Breast epithelium (tissue), 4 donors: ENCODE data around the gene GALNT10. TPM values are rescaled to one million over a fixed set of nuclear protein-coding genes. Genes with fewer than 3 reads are reported as not detected.

Experiments
- DNase-seq, 2 donors: peaks; one replicate each; pipeline ENCODE4 v3.0.0-alpha.2; 2019; ENCODE audit warnings: low spot score in 2 of 2
- H3K27ac ChIP-seq, 2 donors: fragments of 200-600 bp; sonication (generic) in 1 of 2; one replicate each; pipeline ENCODE4 v1.5.1; 2016 to 2019; ENCODE audit warnings: mild to moderate bottlenecking in 1 of 2
- H3K27me3 ChIP-seq, 2 donors: fragments of 200-600 bp; sonication (generic) in 1 of 2; one replicate each; pipeline versions ENCODE4 v1.5.1 to v1.6.0; 2017 to 2019; ENCODE audit warnings: control low read depth in 1 of 2, mild to moderate bottlenecking in 1 of 2
- H3K36me3 ChIP-seq: fragments of 200-600 bp; one replicate; pipeline ENCODE4 v1.5.1; 2019
- H3K4me1 ChIP-seq, 2 donors: fragments of 200-600 bp; sonication (generic); one replicate each; pipeline ENCODE4 v1.5.1; 2016 to 2019; ENCODE audit warnings: control low read depth in 1 of 2
- H3K4me3 ChIP-seq, 3 donors: fragments of 200-600 bp; sonication (generic); 1 replicate in 2 of 3; 2 replicates in 1 of 3; pipeline ENCODE4 v1.5.1; 2016 to 2019; ENCODE audit warnings: mild to moderate bottlenecking in 3 of 3, moderate library complexity in 2 of 3
- H3K9me3 ChIP-seq, 2 donors: fragments of 200-600 bp; sonication (generic) in 1 of 2; one replicate each; pipeline ENCODE4 v1.5.1; 2016 to 2019; ENCODE audit warnings: control low read depth in 1 of 2
- CTCF ChIP-seq, 3 donors: fragments of 450-650 bp; IDR thresholded peaks; one replicate each; pipeline ENCODE4 v1.5.1; 2016 to 2017; ENCODE audit warnings: antibody characterized with exemption in 3 of 3, mild to moderate bottlenecking in 3 of 3, moderate library complexity in 3 of 3
- POLR2A ChIP-seq: fragments of 450-650 bp; IDR thresholded peaks from one replicate; pipeline ENCODE4 v1.6.1; 2016; ENCODE audit warnings: antibody characterized with exemption, mild to moderate bottlenecking, moderate library complexity
- POLR2AphosphoS5 ChIP-seq, 3 donors: sonication (generic); formaldehyde crosslinking; IDR thresholded peaks; one replicate each; pipeline ENCODE4 v1.6.1; 2017; ENCODE audit warnings: antibody characterized with exemption in 3 of 3
- intact Hi-C: fragments of 100-400 bp; cut with DNase I; formaldehyde crosslinking; loops from one replicate; pipeline ENCODE4 v1.15.1; 2023; ENCODE audit warnings: low total_unique reads
- total RNA-seq, 3 donors: library from RNA; depleted of rRNA; stranded (reverse); fragments of >200 nt; gene quantifications; one replicate each; pipeline ENCODE4 v1.1.0, GENCODE V29; 2016

GALNT10 gene
- total RNA-seq, 3 donors from 2014 or later: 32.8 to 67.2 (median 34.1) TPM

- H3K27me3 ChIP-seq: no peaks in the 10 kb centered on the region
- H3K4me1 ChIP-seq: peaks cover 0 to 7% of the 10 kb centered on the region in 2 donors
- TF ChIP-seq CTCF (IDR thresholded peaks at IDR 0.05) (no peak), POLR2A (no peak), POLR2AphosphoS5 (IDR thresholded peaks at IDR 0.05) (no peak)
- intact Hi-C loops: no loop called here
- no peak overlapping the region for H3K4me3 ChIP-seq
- H3K9me3 ChIP-seq: no peaks in the 10 kb centered on the region
- no peaks in the 10 kb centered on the region for H3K36me3 ChIP-seq
- no peak overlapping the region for H3K27ac ChIP-seq
- DNase-seq: no peak
Observed at GRCh38 chr5:154269414-154269813, 78.9 kb downstream of the GALNT10 start.

GRCh38 chr5:154271466-154271865, 80.9 kb downstream of the GALNT10 start:
- Histone ChIP-seq H3K27ac (no peak overlapping the region), H3K27me3 (no peaks in the 10 kb centered on the region), H3K9me3 (no peaks in the 10 kb centered on the region), H3K4me1 (peaks cover 0 to 7% of the 10 kb centered on the region in 2 donors), H3K4me3 (no peak overlapping the region), H3K36me3 (no peaks in the 10 kb centered on the region)
- intact Hi-C loops: no loop called here
- no peak for DNase-seq
- TF ChIP-seq CTCF (IDR thresholded peaks at IDR 0.05): no peak
- TF ChIP-seq POLR2A: no peak

- no peak overlapping the region for H3K4me3 ChIP-seq
- H3K36me3 ChIP-seq: no peaks in the 10 kb centered on the region
- H3K27ac ChIP-seq: peak overlapping the region; percentile 25 to 68
- TF ChIP-seq CTCF (IDR thresholded peaks at IDR 0.05) (no peak), POLR2AphosphoS5 (IDR thresholded peaks at IDR 0.05) (no peak), POLR2A (no peak)
- DNase-seq: no peak
- peaks cover 0 to 7% of the 10 kb centered on the region in 2 donors for H3K4me1 ChIP-seq
- H3K9me3 ChIP-seq: no peaks in the 10 kb centered on the region
- H3K27me3 ChIP-seq: no peaks in the 10 kb centered on the region
- intact Hi-C loops: no loop called here
Observed at GRCh38 chr5:154271936-154272514, 81.5 kb downstream of the GALNT10 start.

GRCh38 chr5:154273028-154273617, 82.6 kb downstream of the GALNT10 start:
- Histone ChIP-seq H3K27ac (peak overlapping the region; percentile 25 to 68), H3K4me3 (no peak overlapping the region), H3K4me1 (peaks cover 0 to 7% of the 10 kb centered on the region in 2 donors), H3K9me3 (no peaks in the 10 kb centered on the region), H3K36me3 (no peaks in the 10 kb centered on the region), H3K27me3 (no peaks in the 10 kb centered on the region)
- intact Hi-C loops: no loop called here
- TF ChIP-seq CTCF (IDR thresholded peaks at IDR 0.05) (no peak), POLR2A (no peak), POLR2AphosphoS5 (IDR thresholded peaks at IDR 0.05) (no peak)
- DNase-seq: no peak

GRCh38 chr5:154273963-154274827, 83.7 kb downstream of the GALNT10 start:
- no peak for DNase-seq
- TF ChIP-seq POLR2A: no peak
- TF ChIP-seq POLR2AphosphoS5 (IDR thresholded peaks at IDR 0.05): no peak
- no peak for TF ChIP-seq CTCF (IDR thresholded peaks at IDR 0.05)
- no peaks in the 10 kb centered on the region for H3K36me3 ChIP-seq
- H3K27me3 ChIP-seq: no peaks in the 10 kb centered on the region
- no peaks in the 10 kb centered on the region for H3K9me3 ChIP-seq
- H3K4me1 ChIP-seq: peaks cover 0 to 7% of the 10 kb centered on the region in 2 donors
- intact Hi-C loops: no loop called here
- H3K4me3 ChIP-seq: no peak overlapping the region
- H3K27ac ChIP-seq: peak overlapping the region in 1 of 2 donors; percentile 34
